GM21786 (cell line): ENCODE data around the gene LAMTOR5.
"Not testable (repeated sequence)": the region's sequence is repeated elsewhere in the genome, so short reads cannot be mapped to it uniquely, and the experiment has no call there.

ENCODE experiments used
- ATAC-seq: cut with Tn5 transposase; IDR thresholded peaks from one replicate; pipeline ENCODE4 v1.9.1; 2021; ENCODE audit not compliant: unreplicated experiment

The LAMTOR5 gene

GRCh38 chr1:110428946-110429345 is 21.5 kb upstream of the LAMTOR5 start:
- no peak for ATAC-seq

- no peak for ATAC-seq
These were observed 19.4 kb upstream of the LAMTOR5 start for GRCh38 chr1:110426854-110427253.

GRCh38 chr1:110425612-110426152 is 18.2 kb upstream of the LAMTOR5 start:
- ATAC-seq: no peak

- ATAC-seq: no peak
These were observed 17.5 kb upstream of the LAMTOR5 start for GRCh38 chr1:110424699-110425611.

- no peak for ATAC-seq
These were observed 13.6 kb upstream of the LAMTOR5 start for GRCh38 chr1:110420874-110421793.

- ATAC-seq: no peak
These were observed 12.6 kb upstream of the LAMTOR5 start for GRCh38 chr1:110420023-110420662.

GRCh38 chr1:110418729-110419128 is 11.2 kb upstream of the LAMTOR5 start:
- ATAC-seq: no peak

GRCh38 chr1:110413045-110413444 is 5.6 kb upstream of the LAMTOR5 start:
- ATAC-seq: not testable (repeated sequence)

- ATAC-seq: peak; percentile 46
These were observed 5.1 kb upstream of the LAMTOR5 start for GRCh38 chr1:110412576-110412975.

- no peak for ATAC-seq
These were observed 3.8 kb upstream of the LAMTOR5 start for GRCh38 chr1:110411173-110411735.

GRCh38 chr1:110409316-110409715 is 1.8 kb upstream of the LAMTOR5 start:
- ATAC-seq: no peak

- no peak for ATAC-seq
These were observed 994 bp upstream of the LAMTOR5 start for GRCh38 chr1:110408488-110408887.

GRCh38 chr1:110406407-110406806 is 1.1 kb downstream of the LAMTOR5 start:
- ATAC-seq: not testable (repeated sequence)

- ATAC-seq: no peak
These were observed 3.1 kb downstream of the LAMTOR5 start for GRCh38 chr1:110404401-110404800.

- ATAC-seq: no peak
These were observed 3.7 kb downstream of the LAMTOR5 start for GRCh38 chr1:110403805-110404204.

GRCh38 chr1:110396259-110396958 is 11.1 kb downstream of the LAMTOR5 start:
- not testable (repeated sequence) for ATAC-seq

- no peak for ATAC-seq
These were observed 13.0 kb downstream of the LAMTOR5 start for GRCh38 chr1:110394493-110394820.

GRCh38 chr1:110393691-110394492 is 13.6 kb downstream of the LAMTOR5 start:
- no peak for ATAC-seq

GRCh38 chr1:110393286-110393685 is 14.2 kb downstream of the LAMTOR5 start:
- ATAC-seq: no peak
